Measurements from ENCODE around the gene RAP1GAP2.

Gene RAP1GAP2

DNA sequence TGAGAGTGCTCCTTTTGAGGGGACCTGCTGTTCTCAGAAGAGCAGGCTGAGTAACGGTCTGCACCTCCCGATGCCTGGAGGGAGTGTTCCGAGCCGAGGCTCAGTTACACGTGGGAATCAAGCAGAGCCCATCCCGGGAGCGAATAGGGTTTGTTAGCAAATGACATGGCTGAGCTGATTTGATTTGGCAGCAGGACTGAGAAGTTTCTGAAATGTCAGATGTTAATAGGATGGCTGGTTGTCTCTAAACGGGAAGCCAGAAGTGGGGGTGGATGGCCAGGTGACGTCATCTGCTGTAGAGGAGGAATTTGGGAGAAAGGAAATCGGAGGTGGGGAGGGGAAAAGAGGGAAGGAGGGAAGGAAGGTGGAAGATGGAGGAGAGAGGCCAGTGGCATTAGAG lies 128.0 kb downstream of the RAP1GAP2 start:
- DNase-seq, result no peak

DNA sequence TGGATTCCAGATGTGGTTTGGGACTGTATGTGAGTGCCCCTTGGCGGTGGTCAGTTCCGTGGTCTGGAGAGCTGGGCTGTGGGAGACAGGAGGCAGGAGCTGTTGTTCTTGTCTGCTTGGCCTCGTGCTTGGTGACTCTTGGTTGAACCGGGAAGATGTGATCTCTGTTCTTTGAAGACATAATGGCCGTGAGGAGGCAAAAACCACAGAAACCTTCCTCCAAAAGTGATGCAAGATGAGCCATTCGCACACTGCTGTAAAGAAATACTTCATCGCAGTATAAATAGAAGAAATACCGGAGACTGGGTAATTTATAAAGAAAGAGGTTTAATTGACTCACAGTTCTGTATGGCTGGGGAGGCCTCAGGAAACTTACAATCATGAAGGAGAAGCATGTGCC lies 128.8 kb downstream of the RAP1GAP2 start:
- DNase-seq, result no peak

DNA sequence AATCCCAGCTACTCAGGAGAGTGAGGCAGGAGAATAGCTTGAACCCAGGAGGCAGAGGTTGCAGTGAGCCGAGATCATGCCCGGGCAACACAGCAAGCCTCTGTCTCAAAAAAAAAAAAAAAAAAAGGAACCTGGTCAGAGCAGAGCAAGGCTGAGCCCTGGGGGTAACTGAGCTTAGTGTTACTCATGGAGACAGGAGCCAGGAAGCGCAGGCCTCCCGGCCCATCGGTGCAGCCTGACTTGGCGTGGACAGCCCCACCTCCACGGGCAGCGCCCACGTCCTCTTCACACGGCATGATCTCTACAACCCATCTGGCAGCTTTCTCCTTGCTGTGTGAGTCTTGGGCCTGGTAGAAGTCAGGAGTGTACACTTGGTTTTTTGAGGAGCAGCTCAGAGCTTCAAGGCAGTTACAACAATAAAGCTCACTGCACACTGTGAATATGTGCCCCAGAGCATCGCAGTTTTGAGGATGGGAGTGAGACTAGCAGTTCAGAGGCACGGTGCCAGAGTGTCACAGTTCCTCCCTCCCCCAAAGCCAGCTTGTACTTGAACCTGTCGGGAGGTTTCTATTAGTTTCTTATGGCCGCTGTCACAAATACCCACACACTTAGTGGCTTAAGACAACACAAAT lies 129.9 kb downstream of the RAP1GAP2 start:
- DNase-seq, result no peak

DNA sequence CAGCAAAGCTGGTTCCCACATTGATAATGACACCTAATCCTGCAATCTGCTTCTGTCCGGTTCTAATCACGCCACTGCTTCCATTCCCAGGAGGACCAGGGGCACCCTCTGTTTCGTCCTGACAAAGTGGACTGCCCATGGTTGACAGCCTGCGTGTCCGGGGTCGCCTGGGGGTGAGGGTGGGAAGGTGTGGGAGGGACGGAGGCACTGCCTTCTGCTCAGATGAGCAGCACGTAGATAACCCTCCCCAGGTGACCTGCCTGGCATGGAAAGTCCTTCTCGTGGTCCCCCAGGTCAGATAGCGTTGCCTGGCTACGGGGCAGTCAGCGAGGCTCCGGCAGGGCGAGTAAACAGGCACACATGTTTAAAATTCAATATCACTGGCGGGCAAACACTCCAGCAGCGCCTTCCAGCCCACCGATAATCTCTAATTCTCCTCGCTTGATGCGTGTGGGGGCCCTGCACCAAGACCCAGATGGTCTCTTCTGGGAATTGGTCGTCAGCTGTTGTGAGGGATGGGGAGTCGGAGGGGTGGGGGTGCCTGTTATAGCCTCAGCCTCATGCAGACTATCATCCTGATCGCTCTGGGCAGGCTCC lies 132.2 kb downstream of the RAP1GAP2 start:
- DNase-seq, result no peak

DNA sequence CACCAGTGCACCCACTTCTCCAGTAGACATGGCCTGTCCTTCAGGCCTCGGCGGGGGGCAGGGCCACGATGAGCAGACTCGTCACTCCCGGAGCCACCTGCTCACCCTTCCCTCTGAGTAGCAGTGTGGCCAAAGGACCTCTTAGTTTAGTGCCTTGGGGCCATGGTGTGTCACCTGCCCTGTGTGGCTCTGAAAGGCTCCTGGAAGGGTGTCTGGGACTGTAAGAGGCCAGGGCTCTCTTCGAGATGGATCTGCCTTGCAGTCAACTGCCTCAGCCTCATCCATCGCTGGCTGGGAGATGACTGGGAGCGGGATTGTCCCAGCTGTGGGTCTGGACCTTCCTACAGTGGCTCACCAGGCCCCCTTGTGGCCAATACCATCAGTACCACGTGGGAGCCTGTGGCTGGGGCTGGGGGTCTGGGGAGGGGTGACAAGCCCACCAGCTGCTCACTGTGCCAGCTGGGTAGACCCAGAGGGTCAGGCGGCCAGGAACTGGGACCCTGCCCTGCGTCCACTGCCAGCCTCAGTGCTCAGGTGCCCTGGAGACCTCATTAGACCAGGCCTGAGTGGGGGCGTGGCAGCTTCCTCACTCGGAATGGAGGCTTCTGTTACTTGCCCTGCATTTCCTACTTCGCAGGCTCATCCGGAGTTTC lies 133.8 kb downstream of the RAP1GAP2 start:
- peak; percentile 70 for DNase-seq

DNA sequence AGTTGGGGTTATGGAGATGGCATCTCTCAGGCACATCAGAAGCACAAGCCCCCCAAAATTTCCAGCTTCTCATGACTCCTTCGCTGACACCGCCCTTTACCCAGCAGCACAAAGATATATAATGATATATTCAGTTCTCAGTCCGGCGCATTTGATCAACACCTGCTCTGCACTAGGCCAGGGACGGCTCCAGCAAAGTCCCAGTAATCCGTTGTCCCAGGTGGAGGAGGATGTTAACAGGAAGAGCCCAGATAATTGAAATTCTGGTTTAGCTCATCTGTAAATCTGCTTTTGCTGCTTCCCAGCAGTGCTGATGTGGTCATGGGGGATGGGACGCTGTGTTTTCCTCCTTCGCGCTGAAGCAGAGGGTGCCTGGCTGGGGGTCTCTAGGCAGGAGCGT lies 135.6 kb downstream of the RAP1GAP2 start:
- no peak for DNase-seq

DNA sequence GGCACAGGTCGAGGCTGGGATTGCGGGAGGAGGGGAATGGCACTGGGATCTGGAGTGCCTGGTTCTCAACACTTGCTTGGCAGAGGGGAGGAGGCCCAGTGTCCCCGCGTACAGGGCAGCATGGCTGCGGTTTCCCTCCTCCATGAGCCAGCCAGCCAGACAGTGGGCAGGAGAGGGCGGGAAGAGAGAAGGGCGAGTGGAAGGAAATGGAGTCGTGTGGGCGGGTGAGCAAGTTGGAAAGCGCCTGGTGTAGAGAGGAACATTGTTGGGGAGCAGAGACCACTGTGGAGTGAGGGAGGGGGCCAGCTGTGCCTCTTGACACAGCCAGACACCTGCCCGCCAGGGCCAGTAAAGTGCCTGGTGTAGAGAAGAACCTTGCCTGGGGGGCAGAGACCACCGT lies 136.7 kb downstream of the RAP1GAP2 start:
- DNase-seq, result no peak

DNA sequence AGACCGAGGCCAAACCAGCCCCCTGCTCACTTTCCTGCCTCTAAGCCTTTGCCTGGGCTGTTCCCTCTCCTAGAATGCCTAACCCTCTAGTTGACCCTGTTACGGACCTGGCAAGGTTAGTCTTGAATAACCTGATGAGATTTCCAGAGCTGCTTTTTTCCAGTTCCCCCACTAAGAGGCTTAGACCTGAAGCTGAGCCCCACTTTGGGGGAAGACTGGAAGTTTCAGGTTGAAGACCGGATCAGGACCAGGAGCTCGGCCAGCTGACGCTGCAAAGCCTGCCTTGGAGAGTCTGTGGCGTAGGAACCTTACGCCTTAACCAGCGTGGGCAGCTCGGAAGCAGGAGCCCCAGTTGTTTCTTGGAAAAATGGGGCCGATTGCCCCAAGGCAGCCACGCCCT lies 137.4 kb downstream of the RAP1GAP2 start:
- no peak for DNase-seq

DNA sequence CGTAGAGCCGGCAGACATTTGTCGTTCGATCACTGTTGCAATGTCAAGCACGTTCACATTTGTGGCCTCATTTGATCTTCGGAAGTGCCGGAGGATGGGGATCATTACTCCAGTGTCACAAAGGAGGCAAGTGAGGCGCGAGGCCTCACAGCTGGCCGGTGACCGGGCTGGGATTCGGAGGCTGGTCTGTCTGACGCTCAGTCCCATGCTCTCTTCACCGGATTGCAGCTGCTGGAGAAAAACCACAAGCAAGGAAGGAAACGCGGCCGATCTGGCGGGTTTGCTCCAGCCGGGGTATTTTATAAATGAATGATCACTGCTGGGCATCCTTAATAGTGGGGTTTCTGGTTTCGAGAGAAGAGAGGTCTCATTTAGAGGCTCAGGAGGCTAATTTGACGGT lies 139.4 kb downstream of the RAP1GAP2 start:
- DNase-seq, result no peak

DNA sequence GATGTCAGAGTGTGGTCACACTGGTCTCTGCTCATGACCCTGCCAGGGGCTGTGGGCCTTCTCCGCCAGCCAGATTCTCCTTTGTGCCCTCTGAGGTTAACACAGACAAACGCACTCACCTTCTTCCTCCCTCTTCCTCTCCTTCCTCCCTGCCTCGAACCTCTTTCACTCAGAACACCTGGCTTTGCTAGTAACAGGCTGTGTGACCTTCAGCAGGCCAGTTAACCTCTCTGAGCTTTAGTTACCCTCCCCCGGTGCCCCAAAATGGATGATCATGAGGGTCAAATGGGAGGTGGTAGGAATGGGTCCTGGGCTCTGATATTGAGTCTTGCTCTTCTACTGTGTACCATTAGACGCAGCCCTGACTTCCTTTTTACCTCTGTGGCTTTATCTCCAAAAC lies 140.1 kb downstream of the RAP1GAP2 start:
- no peak for DNase-seq

DNA sequence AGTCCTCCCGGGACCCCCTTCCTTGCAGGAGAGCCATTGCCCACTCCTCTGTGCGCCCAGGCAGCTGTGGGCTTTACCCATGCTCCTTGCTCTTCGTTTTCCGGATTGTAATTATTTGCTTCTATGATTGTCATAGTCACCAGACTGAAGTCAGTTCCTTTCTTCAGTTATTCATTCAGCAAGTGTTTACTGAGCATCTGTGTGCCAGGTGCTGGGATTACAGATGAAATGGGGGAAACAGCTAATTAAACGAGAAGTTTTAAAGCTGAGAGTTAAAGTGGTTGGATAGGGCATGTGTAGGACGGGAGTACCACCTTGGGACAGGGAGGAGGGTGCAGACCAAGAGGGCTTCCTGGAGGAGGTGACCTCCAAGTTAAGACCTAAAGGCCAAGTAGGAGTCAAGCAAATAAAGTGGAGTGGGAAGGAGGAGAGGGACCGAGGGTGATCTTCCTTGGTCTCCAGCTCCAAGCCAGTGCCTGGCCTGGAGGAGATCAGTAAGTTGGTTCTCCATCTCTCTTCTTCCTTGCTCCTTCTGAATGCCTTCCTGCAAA lies 140.6 kb downstream of the RAP1GAP2 start:
- DNase-seq, result no peak

DNA sequence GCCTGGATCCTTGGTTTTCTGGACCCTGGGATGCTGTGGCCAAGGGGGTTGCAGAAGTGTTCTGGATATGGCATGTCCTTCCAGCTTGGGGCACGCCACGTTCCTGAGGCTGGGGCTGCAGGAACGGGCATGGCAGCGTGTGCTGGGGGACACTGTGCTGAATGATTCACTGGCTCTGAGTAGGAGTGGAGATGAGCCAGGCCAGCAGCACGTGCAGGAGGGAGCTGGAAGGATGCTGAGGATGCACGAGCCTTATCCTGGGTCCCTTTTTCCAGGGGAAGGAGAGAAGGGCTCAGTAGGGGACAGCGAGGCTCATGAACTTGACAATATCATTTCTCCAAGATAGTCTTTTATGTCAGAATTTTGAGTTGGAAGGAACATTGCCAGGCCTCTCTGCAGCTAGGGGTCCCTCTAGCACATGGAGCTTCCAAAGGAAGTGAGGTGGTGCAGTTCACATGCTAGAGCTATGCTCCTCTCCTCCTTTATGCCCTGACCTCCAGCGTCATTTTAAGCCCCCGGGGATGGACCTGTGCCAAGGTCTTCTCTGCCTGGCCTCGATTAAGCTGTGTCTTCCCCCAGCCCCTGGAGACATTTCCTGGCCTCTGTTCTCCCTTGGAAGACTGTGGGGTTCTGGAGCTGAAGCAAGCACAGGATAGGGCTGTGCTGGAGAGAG lies 141.2 kb downstream of the RAP1GAP2 start:
- no peak for DNase-seq

DNA sequence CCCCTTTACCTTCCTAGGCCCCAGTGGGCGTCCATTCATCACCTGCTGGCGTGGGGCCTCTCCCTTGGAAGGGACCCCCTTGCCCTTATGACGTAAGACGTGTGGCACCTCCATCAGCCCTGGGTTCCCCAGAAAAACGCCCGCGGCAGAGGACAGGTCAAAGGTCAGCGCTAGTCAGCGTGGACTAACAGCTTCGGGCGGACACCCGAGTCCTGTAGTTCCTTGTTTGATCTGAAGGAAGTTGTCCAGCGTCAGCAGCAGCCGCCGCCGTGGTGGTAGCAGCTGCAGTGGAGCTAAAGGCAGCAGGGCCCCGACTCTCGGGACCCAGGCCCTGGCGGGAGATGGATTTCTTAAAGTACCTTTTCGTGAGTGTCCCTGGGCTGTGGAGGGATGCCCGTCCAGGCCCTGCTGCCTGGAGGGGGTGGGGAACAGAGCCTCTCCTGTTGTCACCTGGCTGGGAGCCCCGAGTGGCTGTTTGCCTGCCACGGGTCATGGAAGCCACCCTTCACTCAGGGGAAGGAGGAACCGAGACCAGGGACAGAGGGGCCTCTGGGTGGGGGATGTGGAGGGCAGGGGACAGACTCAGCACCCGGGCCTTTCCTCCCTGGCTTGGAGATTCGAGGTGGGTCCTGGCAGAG lies 143.6 kb downstream of the RAP1GAP2 start:
- no peak for DNase-seq

DNA sequence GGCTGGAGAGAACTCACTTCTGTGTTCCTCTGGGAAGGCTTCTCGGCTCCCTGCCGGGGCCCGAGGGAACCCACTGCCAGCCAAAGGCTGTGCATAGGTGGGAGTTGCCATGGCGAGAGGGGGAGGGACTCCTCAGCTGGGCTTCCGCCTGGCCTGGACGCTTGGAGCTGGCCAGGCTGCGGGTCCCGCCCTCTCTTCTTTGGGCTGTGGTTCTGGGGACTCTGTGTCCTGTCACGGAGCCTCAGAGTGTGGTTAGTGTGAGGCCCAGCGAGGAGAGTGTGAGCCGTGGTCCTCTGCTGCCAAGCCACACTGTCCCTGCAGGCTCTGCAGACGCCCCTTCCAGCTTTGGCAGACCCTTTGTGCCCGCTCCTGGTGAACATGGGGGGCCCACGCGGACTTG lies 144.1 kb downstream of the RAP1GAP2 start:
- DNase-seq, result no peak

DNA sequence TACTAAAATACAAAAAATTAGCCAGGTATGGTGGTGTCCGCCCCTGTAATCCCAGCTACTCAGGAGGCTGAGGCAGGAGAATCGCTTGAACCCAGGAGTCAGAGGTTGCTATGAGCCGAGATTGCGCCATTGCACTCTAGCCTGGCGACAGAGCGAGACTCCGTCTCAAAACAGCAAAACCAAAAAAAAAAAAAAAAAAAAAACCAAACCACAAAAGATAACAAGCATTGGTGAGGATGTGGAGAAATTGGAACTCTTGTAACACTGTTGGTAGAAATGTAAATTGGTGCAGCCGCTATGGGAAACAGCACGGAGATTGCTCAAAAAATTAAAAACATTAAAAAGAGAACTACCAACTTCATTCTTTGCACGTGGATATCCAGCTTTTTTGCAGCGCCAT lies 147.7 kb downstream of the RAP1GAP2 start:
- DNase-seq, result no peak

DNA sequence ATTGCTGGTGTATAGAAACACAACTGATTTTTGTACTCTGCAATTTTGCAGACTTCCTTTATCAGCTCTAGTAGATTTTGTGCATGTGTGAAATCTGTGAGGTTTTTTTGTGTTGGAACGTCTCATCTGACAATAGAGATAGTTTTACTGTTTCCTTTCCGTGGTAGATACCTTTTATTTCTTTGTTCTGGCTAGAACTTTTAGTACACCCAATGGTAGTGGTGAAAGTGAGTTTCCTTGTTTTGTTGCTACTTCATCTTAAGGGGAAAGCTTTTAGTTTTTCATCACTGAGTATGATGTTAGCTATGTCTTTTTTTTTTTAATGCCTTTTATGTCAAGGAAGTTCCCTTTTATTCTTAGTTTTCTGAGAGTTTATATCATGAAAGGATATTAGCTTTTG lies 149.1 kb downstream of the RAP1GAP2 start:
- DNase-seq, result no peak

DNA sequence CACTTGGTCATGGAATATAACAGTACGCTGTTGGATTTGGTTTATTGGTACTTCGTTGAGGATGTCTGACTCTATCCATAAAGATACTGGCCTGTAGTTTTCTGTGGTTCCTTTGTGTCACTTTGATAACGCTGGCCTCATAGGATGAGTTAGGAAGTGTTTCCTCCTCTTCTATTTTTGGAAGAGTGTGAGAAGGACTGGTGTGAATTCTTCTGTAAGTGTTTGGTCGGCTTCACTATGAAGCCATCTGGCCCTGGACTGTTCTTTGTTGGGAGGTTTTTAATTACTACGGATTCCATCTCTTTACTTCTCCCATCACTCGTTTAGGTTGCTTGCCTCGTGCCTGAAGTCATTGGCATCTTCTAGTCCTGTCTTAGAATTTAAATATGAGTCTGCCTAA lies 149.9 kb downstream of the RAP1GAP2 start:
- DNase-seq, result no peak

DNA sequence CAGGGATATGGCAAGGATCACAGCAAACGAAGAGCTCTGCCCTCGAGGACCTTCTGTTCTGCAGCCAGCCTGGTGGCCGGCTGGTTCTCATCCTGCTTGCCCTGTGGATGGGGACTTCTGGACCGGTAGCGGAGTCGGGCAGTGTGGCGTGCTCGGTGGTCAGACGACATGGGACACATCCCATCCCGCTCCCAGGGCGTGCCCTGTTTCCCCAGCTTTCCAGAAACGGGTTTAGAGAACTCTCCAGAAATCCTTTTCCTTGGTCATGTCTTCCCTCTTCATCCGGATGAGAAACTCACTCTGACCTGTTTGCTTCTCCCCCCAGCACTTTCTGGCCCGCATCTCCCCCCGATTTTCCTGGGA lies 151.3 kb downstream of the RAP1GAP2 start:
- DNase-seq, result no peak

DNA sequence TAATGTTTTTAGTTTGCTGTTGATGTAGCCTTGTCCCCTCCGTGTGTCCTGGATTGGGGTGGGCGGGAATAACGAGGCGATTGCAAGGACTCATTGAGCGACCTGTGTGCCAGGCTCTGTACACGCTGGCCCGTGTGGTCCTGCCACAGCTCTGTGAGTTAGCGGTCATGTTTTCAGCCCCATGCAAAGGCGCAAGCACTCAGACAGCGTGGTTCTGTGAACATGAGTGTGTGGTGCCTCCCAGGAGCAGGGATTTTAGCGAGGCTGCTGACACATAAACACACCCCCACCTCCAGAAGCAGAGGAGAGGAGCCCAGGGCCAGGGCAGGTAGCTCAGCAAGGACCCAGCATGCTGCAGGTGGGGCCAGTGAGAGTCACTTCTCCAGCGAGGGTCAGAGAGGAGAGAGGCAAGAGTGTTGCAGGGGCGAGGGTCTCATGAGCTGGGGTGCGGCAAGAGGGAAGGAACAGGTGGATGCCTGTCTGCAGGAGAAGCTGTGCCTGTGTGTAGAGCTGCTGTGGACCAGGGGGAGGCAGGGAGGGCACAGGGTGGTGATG lies 151.8 kb downstream of the RAP1GAP2 start:
- DNase-seq, result no peak

DNA sequence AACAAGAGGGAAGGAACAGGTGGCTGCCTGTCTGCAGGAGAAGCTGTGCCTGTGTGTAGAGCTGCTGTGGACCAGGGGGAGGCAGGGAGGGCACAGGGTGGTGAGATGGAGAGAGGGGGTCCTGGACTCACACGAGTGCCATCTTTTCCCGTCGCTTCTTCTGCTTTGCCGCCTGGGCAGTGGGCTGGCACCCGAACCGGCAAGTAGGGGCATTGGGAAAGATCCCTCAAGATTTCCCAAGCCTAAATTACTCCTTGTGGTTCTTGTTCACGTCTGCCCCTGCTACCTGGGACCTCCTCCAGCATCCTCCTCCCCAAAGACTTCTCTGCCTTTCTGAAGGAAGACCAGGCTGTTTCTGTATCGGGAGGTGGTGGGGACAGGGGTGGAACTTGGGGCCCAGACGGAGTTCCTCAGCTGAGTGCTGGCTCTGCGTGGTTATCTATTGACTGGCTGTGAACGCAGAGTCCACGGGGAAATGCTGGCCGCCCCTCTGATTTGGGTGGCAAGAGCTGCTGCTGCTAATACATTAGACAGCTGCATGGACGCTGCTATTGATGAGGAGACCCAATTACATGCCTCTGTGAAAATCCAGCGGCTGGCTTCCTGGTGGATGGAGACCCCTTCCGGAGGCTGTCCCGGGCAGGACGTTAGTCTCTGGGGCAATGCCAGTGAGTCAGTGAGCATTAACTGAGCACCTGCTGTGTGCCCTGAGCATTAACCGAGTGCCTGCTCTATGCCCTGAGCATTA lies 152.7 kb downstream of the RAP1GAP2 start:
- DNase-seq, result no peak

DNA sequence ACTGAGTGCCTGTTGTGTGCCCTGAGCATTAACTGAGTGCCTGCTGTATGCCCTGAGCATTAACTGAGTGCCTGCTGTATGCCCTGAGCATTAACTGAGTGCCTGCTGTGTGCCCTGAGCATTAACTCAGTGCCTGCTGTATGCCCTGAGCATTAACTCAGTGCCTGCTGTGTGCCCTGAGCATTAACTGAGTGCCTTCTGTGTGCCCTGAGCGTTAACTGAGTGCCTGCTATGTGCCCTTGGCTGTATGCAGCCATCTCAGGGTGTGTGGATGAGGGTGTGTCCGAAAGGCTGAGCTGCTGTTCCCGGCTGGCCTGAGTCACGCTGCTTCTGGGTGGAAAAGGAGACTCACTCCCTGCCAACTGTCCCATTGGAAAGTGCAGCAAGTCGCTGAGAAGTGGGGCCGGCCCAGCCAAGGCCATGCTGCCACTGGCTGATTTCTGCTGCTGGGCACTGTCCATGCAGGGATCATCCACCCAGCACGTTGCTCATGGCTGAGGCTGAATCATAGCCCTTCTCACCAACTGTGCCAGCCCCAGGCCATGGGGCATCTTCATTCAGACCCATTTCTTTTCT lies 153.3 kb downstream of the RAP1GAP2 start:
- no peak for DNase-seq

DNA sequence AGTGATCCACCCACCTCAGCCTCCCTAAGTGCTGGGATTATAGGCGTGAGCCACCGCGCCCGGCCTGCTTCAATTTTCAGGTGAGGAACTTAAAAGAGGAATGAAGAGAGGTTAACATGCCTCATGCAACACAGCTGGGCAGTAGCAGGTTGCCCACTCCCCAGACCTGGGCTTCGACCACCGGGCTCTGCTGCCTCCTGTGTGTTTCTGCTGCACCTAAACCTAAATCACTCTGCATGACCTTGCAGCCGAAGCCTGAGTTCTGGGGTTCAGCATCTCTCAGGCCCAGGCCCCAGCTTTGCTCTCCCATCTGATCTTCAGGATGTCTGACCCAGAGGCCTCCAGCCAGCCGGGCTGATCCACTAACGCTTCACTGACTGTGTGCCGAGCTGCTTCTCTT lies 154.6 kb downstream of the RAP1GAP2 start:
- DNase-seq, result no peak

All from activated CD8-positive, alpha-beta memory T cell treated with anti-CD3 and anti-CD28 coated beads for 24 hours (primary cell).